Limb (tissue), 2 donors: ENCODE data around the gene APBA1.

Source experiments
- DNase-seq, 2 donors: peaks; one replicate each; pipeline ENCODE4 v3.0.0-alpha.2; 2016; ENCODE audit errors: extremely low spot score in 2 of 2

APBA1 gene

GRCh38 chr9:69657269-69657668 lies 14.9 kb downstream of the APBA1 start:
- no peak for DNase-seq

GRCh38 chr9:69655065-69655464 lies 17.1 kb downstream of the APBA1 start:
- DNase-seq: no peak

GRCh38 chr9:69653261-69653660 lies 18.9 kb downstream of the APBA1 start:
- DNase-seq: no peak

GRCh38 chr9:69649566-69650250 lies 22.5 kb downstream of the APBA1 start:
- DNase-seq: no peak

GRCh38 chr9:69647804-69648203 lies 24.4 kb downstream of the APBA1 start:
- no peak for DNase-seq

GRCh38 chr9:69646810-69647209 lies 25.4 kb downstream of the APBA1 start:
- DNase-seq: no peak

- DNase-seq: no peak
Measured at GRCh38 chr9:69645488-69645887, 26.7 kb downstream of the APBA1 start.

- DNase-seq: no peak
Measured at GRCh38 chr9:69643098-69643497, 29.1 kb downstream of the APBA1 start.

GRCh38 chr9:69637817-69638200 lies 34.4 kb downstream of the APBA1 start:
- DNase-seq: no peak

- no peak for DNase-seq
Measured at GRCh38 chr9:69637193-69637816, 34.9 kb downstream of the APBA1 start.

- no peak for DNase-seq
Measured at GRCh38 chr9:69633716-69634115, 38.5 kb downstream of the APBA1 start.

- no peak for DNase-seq
Measured at GRCh38 chr9:69632768-69633167, 39.4 kb downstream of the APBA1 start.

- DNase-seq: no peak
Measured at GRCh38 chr9:69627281-69627680, 44.9 kb downstream of the APBA1 start.

- DNase-seq: no peak
Measured at GRCh38 chr9:69623276-69623675, 48.9 kb downstream of the APBA1 start.

- no peak for DNase-seq
Measured at GRCh38 chr9:69622676-69623075, 49.5 kb downstream of the APBA1 start.

- DNase-seq: no peak
Measured at GRCh38 chr9:69621730-69622460, 50.3 kb downstream of the APBA1 start.

- DNase-seq: no peak
Measured at GRCh38 chr9:69620731-69621130, 51.4 kb downstream of the APBA1 start.

- no peak for DNase-seq
Measured at GRCh38 chr9:69619233-69619632, 52.9 kb downstream of the APBA1 start.

- no peak for DNase-seq
Measured at GRCh38 chr9:69617006-69617405, 55.2 kb downstream of the APBA1 start.

- no peak for DNase-seq
Measured at GRCh38 chr9:69615880-69616279, 56.3 kb downstream of the APBA1 start.

GRCh38 chr9:69611221-69611620 lies 61.0 kb downstream of the APBA1 start:
- no peak for DNase-seq

- DNase-seq: no peak
Measured at GRCh38 chr9:69609156-69609555, 63.0 kb downstream of the APBA1 start.

GRCh38 chr9:69606089-69606488 lies 66.1 kb downstream of the APBA1 start:
- no peak for DNase-seq
